B cell (primary cell): ENCODE results near the gene TMOD4. TPM values are rescaled to one million over a fixed set of nuclear protein-coding genes. Genes with fewer than 3 reads are reported as not detected.

ENCODE experiments used
- ATAC-seq: fragments of 200-7000 bp; cut with Tn5 transposase; one replicate; pipeline ENCODE4 v1.10.0; 2021; ENCODE audit warnings: low read depth, mild to moderate bottlenecking, moderate number of reproducible peaks, moderate library complexity
- CTCF ChIA-PET: fragments of 350-600 bp; sonication (Branson Sonifier 250); formaldehyde crosslinking; loops from one replicate; lab custom pipeline; 2021; ENCODE audit warnings: antibody characterized with exemption, inconsistent platforms; lab: Charles Lee
- POLR2A ChIA-PET: fragments of 350-600 bp; sonication (Branson Sonifier 250); formaldehyde crosslinking; loops from one replicate; lab custom pipeline; 2021; ENCODE audit warnings: antibody characterized with exemption; lab: Charles Lee
- DNase-seq: peaks from one replicate; pipeline ENCODE4 v3.0.0; 2013
- H2AFZ ChIP-seq: 2 replicates; pipeline ENCODE4 v1.6.1; 2012; ENCODE audit warnings: mild to moderate bottlenecking, low read depth, low read length; ENCODE audit not compliant: insufficient read depth, poor library complexity, severe bottlenecking
- H3K27ac ChIP-seq, 2 donors: 1 replicate in 1 of 2; 2 replicates in 1 of 2; pipeline ENCODE4 v1.5.1; 2012 to 2013; ENCODE audit warnings: low read length in 2 of 2, mild to moderate bottlenecking in 2 of 2, moderate library complexity in 1 of 2
- H3K27me3 ChIP-seq, 4 experiments: fragments of 200-600 bp in 1 of 4; sonication (generic) in 1 of 4; replicated peaks in 1 of 4; 1 replicate in 2 of 4; 2 replicates in 2 of 4; pipeline versions ENCODE4 v1.6.1 to v1.7.0; 2013 to 2016; ENCODE audit warnings: low read length in 3 of 4, mild to moderate bottlenecking in 2 of 4, mixed read lengths in 1 of 4, moderate library complexity in 1 of 4; ENCODE audit not compliant: insufficient read depth in 4 of 4, control insufficient read depth in 3 of 4; ENCODE audit errors: control extremely low read depth in 1 of 4
- H3K36me3 ChIP-seq, 2 experiments: replicated peaks in 1 of 2; 1 replicate in 1 of 2; 2 replicates in 1 of 2; pipeline versions ENCODE4 v1.6.1 to v1.7.1; 2013; ENCODE audit warnings: low read length in 1 of 2; ENCODE audit not compliant: insufficient read depth in 2 of 2, control insufficient read depth in 1 of 2; ENCODE audit errors: control extremely low read depth in 1 of 2, extremely low read depth in 1 of 2
- H3K4me1 ChIP-seq, 2 donors: fragments of 200-600 bp in 1 of 2; sonication (generic) in 1 of 2; 1 replicate in 1 of 2; 2 replicates in 1 of 2; pipeline versions ENCODE4 v1.5.1 to v1.6.1; 2013 to 2017; ENCODE audit warnings: low read length in 2 of 2; ENCODE audit not compliant: control insufficient read depth in 2 of 2, insufficient read depth in 2 of 2
- H3K4me2 ChIP-seq: replicated peaks from 2 replicates; pipeline ENCODE3; 2012; ENCODE audit warnings: mild to moderate bottlenecking, low read depth, low read length; ENCODE audit not compliant: poor library complexity, severe bottlenecking
- H3K4me3 ChIP-seq, 5 experiments: fragments of 200-600 bp in 1 of 5; sonication (generic) in 1 of 5; 1 replicate in 3 of 5; 2 replicates in 2 of 5; pipeline versions ENCODE4 v1.5.1 to v1.7.0; 2011 to 2016; ENCODE audit warnings: low read length in 4 of 5, mild to moderate bottlenecking in 4 of 5, low read depth in 2 of 5, control low read depth in 1 of 5, moderate library complexity in 1 of 5; ENCODE audit not compliant: insufficient read depth in 1 of 5; ENCODE audit errors: control extremely low read depth in 1 of 5, extremely low read depth in 1 of 5
- H3K79me2 ChIP-seq: fragments of 200-600 bp; sonication (generic); one replicate; pipeline ENCODE4 v1.6.0; 2016; ENCODE audit warnings: low read length; ENCODE audit not compliant: control insufficient read depth, insufficient read depth
- H3K9ac ChIP-seq: fragments of 200-600 bp; sonication (generic); 2 replicates; pipeline ENCODE4 v1.6.1; 2017; ENCODE audit warnings: mild to moderate bottlenecking, low read length, moderate library complexity
- H3K9me3 ChIP-seq, 3 donors: one replicate each; pipeline versions ENCODE4 v1.6.1 to v1.7.1; 2013; ENCODE audit warnings: low read length in 2 of 3; ENCODE audit not compliant: control insufficient read depth in 2 of 3, insufficient read depth in 1 of 3; ENCODE audit errors: control extremely low read depth in 1 of 3
- H4K20me1 ChIP-seq: 2 replicates; pipeline ENCODE4 v1.6.0; 2012; ENCODE audit warnings: mild to moderate bottlenecking, low read length; ENCODE audit not compliant: insufficient read depth, control insufficient read depth, poor library complexity, severe bottlenecking
- H3K27ac Mint-ChIP-seq: one replicate; pipeline ENCODE4 v1.8.0; 2021; ENCODE audit warnings: mixed read lengths
- H3K27me3 Mint-ChIP-seq: one replicate; pipeline ENCODE4 v1.8.0; 2021; ENCODE audit warnings: mixed read lengths
- H3K4me1 Mint-ChIP-seq: one replicate; pipeline ENCODE4 v1.8.0; 2021; ENCODE audit warnings: mixed read lengths
- H3K4me3 Mint-ChIP-seq: one replicate; pipeline ENCODE4 v1.8.0; 2021; ENCODE audit warnings: mixed read lengths
- H3K9me3 Mint-ChIP-seq: one replicate; pipeline ENCODE4 v1.8.0; 2022; ENCODE audit warnings: mixed read lengths; ENCODE audit not compliant: insufficient read depth
- CTCF ChIP-seq: fragments of 200-600 bp; IDR thresholded peaks from one replicate; pipeline ENCODE4 v1.8.0; 2022; ENCODE audit warnings: antibody characterized with exemption, mild to moderate bottlenecking
- EZH2 ChIP-seq: IDR thresholded peaks from 2 replicates; pipeline ENCODE4 v1.6.1; 2012; ENCODE audit warnings: borderline replicate concordance, low read depth, mild to moderate bottlenecking, moderate library complexity, low read length; ENCODE audit not compliant: insufficient read depth, poor library complexity, severe bottlenecking
- intact Hi-C: fragments of 100-400 bp; cut with micrococcal nuclease; formaldehyde crosslinking; loops from one replicate; pipeline ENCODE4 v1.10.0; 2022
- polyA plus RNA-seq: library from polyadenylated mRNA; depleted of rRNA; stranded (reverse); fragments of >200 nt; gene quantifications from 2 replicates; pipeline ENCODE4 v1.2.3, GENCODE V29; 2012
- total RNA-seq, 2 donors: library from RNA; stranded (reverse); fragments of 120-200 nt in 1 of 2; gene quantifications; 1 replicate in 1 of 2; 2 replicates in 1 of 2; pipeline versions ENCODE4 v1.2.3 to v1.2.4, GENCODE V29; 2013 to 2022

The TMOD4 gene
- total and polyA plus RNA-seq, 2 donors (not counting 1 experiment from before 2014, with no cell fraction given): 1.7 to 3.5 TPM

- H3K4me1 Mint-ChIP-seq: peaks cover 50% of the 10 kb centered on the region
- peak overlapping the region in 1 of 2 donors; percentile 79 for H3K27ac ChIP-seq
- CTCF ChIA-PET: interaction anchor here (6.0 to 9.6 kb wide), 2 partner anchors 60 to 134 kb away, joined by 58 to 227 read pairs; no protein-coding TSS in a partner anchor
Observed at GRCh38 chr1:151159373-151159772, 16.4 kb downstream of the TMOD4 start.

More at GRCh38 chr1:151159373-151159772, 16.4 kb downstream of the TMOD4 start:
- Histone ChIP-seq H4K20me1 (peaks cover 10% of the 10 kb centered on the region), H3K36me3 (peaks cover 1 to 26% of the 10 kb centered on the region in 2 experiments), H3K79me2 (peaks cover 42% of the 10 kb centered on the region), H3K4me3 (no peak overlapping the region), H3K4me2 (peak overlapping the region; percentile 86), H3K27me3 (no peaks in the 10 kb centered on the region), H3K9ac (peak overlapping the region; percentile 4), H2AFZ (no peak overlapping the region), H3K4me1 (peaks cover 30 to 38% of the 10 kb centered on the region in 2 donors), H3K9me3 (no peaks in the 10 kb centered on the region)
- no peak for ATAC-seq
- DNase-seq: no peak
- no peaks in the 10 kb centered on the region for H3K27me3 Mint-ChIP-seq
- no peak for TF ChIP-seq CTCF
- no peak for TF ChIP-seq EZH2
- intact Hi-C loops: no loop called here
- POLR2A ChIA-PET: no interaction called here
- no peaks in the 10 kb centered on the region for H3K9me3 Mint-ChIP-seq
- H3K4me3 Mint-ChIP-seq: peak overlapping the region; percentile 47
- H3K27ac Mint-ChIP-seq: peak overlapping the region; percentile 97
